GM21390 (cell line): Measurements from ENCODE around the gene PLPPR1.
"Not testable (repeated sequence)": the region's sequence is repeated elsewhere in the genome, so short reads cannot be mapped to it uniquely, and the experiment has no call there.

Experiments
- ATAC-seq: cut with Tn5 transposase; IDR thresholded peaks from one replicate; pipeline ENCODE4 v1.9.1; 2021; ENCODE audit not compliant: unreplicated experiment

Gene PLPPR1

DNA sequence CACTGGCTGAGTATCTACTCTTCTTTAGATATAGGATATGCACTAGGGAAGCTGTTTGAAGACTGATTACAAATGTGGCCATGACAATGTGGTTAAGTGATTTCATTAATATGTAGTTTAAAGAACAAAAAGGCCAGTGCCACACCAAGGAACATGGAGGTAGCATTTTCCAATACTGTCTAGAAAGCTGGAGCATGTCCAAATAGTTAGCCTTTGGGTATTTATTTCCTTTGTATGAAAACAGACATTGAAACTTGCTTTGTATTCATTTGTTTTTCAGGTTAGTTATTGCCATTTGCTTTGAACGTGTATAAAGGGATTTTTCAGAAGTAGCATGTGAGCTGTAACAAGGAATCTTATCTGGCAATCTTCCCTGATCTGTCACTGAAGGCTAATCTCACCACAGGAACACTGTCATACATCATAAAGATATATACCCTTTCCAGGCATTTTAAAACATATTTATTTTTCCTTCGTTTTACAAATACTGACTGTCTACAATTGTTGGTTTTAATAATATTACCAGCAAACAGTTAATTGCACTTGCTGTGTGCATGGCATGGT, 93.4 kb downstream of the PLPPR1 start:
- ATAC-seq = no peak

DNA sequence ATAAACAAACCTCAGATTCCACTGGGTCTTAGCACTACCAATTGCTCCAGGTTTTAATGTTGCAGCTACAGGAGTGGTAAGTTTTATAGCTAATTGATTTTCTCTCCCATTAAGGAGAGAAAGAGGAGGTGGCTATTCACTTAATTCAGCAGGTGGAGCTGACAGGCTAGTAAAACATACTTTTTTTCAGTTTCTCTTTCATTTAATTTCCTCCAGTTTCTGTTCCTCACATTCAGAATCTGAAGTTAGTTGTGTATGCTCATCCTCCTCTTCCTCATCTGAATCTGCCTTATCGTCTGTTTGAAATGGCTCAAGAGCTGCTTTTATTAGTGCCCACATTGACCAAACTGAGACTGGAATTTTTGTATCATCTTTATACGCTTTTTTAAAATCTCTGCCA, 98.0 kb downstream of the PLPPR1 start:
- ATAC-seq = peak; percentile 93

DNA sequence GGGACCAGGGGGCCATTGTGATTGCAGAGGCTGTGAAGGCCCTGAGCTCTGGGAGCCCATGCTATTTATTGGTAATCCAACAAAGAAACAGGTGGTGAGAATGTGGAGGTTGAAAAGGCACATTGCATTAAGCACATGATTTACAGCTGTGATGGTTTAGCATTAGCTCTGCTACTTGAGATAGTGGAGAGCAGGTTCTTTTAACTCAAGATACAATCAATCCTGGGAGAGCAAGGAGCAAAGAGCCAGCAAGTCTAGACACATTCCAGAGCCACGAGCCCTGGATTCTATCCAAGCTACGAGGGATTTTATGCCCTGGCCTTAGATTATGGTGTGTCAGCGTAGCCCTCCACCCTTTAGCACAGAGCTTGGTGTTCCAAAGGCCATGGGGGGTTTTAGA, 98.8 kb downstream of the PLPPR1 start:
- not testable (repeated sequence) for ATAC-seq

DNA sequence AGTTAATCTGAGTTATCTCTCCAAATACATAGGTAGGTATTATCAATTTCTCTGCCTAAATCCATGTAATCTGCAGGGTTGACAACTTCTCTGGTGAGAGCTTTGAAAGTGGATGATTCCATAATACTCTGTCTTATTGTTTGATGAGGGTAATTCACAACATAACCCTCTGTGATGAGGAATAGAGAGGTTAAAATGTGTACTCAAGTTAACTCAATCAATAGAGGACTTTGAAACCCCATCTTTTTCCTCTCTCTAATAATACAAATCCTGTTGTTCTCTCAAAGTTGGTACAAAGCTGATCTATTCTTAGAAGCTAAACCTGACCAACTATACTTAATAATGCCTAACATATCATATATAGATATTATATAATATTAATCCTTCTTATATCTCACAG, 100.1 kb downstream of the PLPPR1 start:
- ATAC-seq = no peak

DNA sequence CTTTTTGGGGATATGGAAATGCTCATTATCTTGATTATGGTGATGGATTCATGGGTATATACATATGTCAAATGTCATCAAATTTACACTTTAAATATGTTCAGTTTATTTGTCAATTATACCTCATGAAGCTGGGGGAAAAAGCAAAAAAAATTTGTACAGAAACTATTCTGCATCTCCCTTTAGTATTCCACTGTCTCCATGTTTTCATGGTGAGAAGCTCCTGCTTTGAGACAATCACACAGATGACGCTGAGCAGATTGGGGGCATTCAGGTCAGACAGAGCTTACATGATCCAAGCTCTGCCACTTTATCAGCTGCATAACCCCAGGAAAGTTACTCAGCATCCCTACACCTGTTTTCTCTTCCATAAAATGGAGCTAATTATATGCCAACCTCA, 101.5 kb downstream of the PLPPR1 start:
- no peak for ATAC-seq

DNA sequence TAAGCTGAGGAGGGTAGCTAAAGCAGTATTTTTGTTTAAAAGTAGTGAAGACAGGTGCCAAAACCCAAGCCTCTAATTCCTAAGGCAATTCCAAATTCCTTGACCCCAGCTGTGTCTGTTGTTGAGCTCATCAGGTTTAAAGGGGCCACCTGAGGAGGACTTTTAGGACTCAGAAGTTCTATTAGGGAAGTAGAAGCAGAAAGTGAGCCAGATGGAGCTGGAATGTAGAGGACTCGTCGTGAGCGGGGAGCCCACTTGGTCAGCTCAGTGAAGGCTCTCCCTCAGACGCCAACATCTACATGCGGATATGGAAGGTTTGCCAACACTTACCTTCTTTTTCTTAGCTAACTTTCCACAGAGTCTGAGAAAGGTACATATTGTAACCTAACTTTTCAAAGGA, 102.8 kb downstream of the PLPPR1 start:
- ATAC-seq = no peak

DNA sequence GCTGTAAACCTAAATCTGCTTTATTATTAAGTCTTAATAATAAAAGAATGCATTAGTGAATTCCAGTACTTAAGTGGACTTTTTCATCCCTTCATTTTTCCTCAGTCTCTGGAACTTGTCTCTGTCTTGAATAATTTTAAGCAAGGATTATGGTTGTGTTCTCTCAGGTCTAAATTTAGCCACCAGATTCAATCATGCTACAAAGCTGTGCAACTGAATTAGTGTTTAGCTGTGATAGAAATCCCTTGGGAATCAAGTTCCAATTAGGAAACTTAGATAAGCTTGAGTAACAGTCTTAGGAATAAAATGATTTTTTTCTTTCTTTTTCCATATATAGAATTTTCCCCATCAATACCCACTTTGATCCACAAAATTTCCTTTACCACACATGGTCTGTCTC, 104.3 kb downstream of the PLPPR1 start:
- ATAC-seq = no peak

DNA sequence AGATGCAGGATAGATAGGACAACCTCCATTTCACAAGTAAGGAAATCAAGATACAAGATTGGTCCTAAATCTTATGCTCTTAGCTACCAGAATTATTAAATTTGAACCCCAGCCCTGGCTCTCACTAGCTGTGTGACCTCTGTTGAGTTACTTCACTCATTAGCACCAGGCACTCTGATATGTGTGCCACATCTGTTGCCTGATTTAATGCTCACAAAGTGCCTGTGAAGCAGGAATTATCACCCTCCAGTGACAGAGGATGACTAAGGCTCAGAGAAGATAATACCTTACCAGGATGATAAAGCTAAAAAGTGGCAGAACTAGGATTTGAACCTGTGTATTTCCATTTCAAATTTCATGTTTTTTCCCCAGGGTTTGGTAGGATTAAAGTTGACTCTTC, 110.0 kb downstream of the PLPPR1 start:
- no peak for ATAC-seq

DNA sequence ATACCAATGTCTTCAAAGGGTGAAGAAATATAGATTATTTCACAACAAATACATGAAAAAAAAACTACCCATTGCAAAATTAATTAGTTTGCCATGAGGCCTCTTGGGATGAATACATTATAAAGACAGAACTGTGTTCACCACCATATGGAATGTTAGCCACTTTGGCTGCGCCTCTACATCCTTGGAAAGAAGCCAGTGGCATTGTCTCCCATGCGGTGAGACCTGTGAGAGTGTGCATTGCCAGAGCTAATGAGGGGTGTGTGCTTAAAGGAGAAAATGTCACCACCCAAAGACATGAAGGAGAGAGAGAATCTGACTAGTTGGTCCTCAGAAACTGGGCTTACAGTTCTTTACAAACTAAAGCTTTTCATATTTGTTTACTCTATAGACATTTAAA, 110.6 kb downstream of the PLPPR1 start:
- no peak for ATAC-seq

DNA sequence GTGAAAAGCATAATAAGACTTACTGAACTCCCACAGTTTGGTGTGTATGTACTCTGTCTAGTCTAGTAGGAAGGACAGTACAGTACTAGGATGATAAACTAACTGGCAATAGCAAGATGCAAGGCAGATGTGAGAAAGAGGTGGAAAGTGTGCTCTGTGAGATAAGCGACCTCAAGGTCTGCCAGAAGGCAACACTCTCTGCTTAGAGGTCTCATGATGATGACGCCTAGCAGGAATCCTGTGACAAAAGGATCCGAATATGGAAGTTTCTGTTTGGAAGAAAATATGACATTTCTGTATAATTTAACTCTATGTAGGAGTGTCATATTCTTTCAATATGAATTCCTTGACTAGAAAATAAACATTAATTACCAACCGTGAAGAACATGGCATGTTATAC, 112.2 kb downstream of the PLPPR1 start:
- no peak for ATAC-seq

DNA sequence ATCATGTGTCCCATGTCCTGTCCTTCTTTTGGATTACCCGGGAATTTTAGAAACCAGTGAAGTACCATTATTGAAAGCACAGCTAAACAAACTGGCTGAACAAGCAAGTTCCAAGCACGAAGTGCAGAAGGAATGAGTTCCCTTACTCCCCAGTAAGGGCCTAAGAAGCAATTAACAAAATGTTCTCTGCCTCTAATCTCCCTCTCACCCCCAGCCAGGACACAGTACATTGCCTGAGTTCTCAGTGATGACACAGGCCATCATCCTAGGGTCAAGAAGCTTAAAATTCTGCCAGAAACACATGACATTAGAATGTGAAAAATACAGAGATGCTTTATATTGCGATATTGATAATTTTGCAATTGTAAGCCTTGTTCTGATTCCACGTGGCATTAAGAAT, 118.0 kb downstream of the PLPPR1 start:
- no peak for ATAC-seq

DNA sequence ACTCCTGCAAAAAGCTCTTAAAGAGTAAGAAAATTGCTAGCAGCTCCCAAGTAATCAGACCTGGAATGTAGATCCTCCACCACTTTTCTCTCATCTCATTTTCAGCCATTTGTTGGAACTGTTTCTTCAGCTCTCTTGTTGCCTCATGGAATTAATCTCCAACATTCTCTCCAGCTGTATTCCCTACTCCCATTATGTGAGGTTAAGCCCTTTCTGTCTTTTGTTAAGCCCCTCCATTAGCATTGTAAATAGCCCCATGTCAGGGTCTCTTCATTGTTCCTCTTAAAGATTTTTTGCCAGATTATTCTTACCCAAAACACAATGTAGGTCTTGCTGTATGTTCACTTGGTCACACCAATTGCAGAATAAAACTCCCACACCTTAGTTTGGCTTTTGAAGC, 119.8 kb downstream of the PLPPR1 start:
- ATAC-seq = no peak

DNA sequence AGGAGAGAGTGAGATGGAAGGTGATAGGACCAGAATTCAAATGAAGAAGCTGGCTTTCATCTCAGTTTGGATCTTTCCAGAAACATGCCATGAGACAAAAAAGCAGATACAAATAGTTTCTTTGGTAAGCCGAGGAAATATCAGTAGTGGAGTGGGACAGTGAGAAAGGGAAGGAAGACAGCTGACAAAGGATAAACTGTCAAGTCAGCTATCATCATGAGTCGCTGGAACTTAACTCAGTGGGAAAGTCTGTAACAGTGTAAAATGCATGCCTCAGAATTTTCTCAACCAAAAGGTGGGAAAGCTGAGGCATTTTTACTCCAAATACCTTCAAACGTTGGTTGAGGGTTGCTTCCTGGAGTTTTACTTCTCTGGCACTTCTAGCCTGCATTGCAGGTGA, 129.8 kb downstream of the PLPPR1 start:
- no peak for ATAC-seq

DNA sequence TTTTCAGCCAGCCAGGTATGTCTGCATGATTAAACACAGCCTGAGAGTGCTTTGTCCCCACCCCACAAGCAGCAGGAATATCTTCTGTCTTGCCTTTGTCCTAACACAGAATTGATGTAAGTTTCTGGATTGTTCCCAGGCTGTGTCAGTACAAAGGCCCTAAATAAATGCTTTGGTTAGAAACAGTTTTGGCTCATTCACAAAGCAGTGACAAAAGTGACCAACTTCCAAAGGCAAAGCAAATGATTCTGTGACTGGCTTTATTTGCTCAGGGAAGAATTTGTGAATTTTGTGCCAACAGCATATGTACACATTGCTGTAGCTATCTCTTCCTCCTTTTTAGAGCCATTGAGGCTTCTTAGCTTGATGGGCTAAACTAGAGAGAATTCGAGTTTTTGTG, 133.7 kb downstream of the PLPPR1 start:
- no peak for ATAC-seq

DNA sequence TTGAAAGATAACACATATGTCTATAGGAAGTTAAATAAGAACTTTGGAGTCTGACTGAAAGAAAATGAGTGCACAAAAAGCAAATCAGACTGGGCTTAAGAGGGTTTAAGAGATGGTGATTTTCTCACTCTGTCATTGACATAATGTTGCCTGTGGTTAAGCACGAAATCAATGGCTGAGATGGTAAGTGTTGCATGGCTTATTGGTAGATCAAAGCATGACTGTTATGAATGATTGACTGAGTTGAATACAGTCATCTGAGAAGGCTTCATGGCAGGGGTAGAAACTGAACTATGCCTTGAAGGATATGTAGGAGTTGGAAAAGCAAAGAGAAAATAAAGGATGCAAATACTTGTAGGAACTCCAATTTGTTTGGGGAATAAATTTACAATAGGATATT, 136.6 kb downstream of the PLPPR1 start:
- ATAC-seq = no peak

DNA sequence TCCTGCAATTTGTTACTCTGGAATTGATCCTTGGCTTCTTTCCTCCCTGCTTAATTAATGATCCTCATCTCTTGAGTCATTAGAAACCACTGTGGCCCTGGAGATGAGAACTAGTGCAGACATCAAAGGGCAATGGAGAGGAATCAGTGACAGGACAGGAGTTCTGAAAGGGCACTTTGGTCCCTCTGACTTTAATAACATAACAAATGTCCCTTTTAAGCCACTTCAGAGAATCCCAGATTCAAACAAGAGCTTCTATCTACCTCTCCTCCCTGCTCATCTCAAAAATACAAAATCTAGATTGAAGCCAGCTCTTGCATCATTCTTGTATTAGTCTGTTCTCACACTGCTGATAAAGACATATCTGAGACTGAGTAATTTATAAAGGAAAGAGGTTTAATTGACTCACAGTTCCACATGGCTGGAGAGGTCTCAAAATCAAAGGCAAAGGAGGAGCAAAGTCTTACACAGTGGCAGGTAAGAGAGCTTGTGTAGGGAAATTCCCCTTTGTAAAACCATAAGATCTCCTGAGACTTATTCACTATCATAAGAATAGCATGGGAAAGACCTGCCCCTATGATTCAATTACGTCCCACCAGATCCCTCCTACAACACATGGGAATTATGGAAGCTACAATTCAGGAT, 139.1 kb downstream of the PLPPR1 start:
- no peak for ATAC-seq

DNA sequence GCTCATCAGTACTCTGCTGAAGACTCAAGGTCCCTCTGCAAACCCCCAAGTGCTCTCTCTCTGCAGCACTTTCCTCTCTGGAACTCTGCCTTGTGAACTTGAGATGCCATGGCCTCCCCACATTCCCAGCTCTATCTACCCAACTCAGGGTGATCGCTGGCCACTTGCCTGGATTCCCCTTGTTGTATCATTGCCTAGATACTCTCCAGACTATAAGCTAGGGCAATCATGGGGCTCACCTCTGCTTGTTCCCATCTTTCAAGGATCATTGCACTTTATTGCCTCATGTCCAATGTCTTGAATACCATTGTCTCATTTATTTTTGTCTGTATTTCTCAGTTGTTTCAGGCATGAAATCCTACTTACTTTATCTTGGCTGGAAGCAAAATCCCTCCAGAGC, 144.1 kb downstream of the PLPPR1 start:
- ATAC-seq = no peak

DNA sequence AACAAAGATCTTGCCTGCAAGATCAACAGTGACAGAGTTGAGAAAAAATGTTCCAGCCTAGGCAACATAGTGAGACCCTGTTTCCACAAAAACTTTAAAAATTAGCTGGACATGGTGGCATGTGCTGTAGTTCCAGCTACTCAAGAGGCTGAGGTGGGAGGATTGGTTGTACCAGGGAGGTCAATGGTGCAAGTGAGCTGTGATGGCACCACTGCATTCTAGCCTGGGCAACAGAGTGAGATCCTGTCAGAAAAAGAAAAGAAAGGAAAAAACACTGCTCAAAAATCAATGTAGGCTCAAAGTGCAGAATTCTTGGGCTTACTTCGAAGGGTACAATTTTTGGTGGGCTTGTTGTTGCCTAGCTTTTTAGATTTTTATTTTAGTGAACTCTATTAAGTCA, 145.4 kb downstream of the PLPPR1 start:
- ATAC-seq = no peak

DNA sequence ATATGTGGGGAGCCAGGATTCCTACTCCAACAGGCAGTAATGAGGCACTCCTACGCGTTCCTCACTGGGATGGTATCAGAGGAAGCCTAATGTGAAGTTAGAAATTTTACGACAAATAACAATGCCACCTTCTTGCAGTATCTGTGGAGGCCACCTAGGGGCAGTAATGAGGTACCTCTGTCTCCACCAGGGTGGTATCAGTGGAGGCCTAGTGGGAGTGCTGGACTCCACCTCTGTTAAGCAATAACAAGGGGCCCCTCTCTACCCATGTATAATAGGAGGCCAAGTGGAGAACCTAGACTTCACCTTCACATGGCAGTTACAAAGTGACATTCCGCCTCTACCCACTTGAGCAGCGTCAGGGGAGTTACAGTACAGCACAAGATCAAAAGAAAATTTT, 147.9 kb downstream of the PLPPR1 start:
- no peak for ATAC-seq

DNA sequence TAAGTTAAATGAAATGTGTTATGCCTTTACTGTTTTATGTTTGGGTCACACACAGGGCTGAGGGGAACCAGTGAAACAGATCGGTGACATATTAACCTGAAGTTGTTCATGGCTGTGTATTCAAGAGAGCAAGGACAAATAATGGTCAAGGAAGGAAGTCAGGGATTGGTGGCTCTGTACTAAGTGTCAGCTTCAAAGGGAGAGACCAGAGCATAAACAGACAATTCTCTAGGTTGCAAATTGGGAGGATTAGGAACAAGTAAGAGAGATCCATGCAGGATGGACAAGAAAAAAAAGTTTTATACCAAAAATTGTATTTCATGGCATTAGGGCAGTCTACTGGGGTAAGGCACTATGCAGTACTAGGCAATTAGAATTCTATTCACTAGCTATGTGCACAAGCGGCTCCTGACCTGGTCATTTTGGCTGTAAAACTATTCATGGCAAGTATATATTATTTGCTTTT, 156.3 kb downstream of the PLPPR1 start:
- no peak for ATAC-seq

DNA sequence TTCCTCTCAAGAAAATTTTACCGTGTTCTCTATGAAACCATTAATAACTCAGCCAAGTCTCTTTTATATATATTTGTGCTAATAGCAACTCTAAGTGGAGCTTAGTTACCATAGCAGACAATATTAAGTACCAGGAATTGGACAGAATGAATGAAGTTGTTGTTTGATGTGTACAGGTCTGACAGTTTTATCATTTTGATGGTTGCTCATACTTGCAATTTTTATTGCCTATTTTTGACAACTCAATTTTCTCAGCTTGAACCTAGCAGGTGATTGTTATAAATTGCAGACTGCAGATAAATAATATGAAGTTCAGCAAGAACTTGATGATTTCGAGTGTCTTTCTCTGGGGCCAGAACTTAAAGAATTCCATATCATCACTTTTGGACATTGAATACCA, 163.2 kb downstream of the PLPPR1 start:
- no peak for ATAC-seq

DNA sequence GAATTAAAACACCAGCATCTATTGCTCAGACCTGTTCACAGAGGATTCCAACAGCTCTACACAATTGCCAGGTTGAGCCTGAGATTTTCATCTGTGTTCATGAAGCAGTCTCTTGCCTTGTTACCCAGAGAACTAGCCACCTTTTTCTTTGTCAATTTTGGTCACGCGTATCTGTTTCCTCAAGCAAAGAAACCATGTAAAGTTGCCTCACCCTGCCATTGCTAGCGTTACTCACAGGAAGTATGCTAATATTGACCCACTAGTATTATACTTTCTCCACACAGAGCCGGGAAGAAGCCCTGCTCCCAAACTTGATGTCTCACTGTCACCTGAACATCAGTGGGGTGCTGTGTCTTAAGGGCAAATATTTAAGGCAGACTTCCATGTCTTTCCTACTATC, 168.5 kb downstream of the PLPPR1 start:
- ATAC-seq = no peak

DNA sequence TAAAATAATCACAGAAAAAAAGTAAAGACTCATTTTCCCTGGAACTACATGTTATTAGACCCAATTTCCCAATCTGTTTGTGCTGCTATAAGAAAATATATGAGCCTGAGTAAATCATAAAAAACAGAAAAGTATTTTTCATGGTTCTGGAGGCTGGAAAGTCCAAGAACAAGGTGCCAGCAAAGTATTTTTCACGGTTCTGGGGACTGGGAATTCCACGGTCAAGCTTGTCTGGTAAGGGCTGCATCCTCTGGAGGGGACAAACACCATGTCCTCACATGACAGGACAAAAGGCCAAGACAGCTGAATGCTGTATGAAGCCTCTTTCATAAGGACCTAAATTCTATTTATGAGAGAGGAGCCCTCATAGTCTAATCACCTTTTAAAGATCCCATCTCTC, 172.3 kb downstream of the PLPPR1 start:
- ATAC-seq = no peak
